NCI-H1417 treated with DMSO at 0.1 percent for 48 hours (cell line): Measurements from ENCODE around the gene C10orf95.

ENCODE experiments used
- DNase-seq: peaks from one replicate; lab custom pipeline; 2025; lab: John Stamatoyannopoulos, UW

The C10orf95 gene

DNA sequence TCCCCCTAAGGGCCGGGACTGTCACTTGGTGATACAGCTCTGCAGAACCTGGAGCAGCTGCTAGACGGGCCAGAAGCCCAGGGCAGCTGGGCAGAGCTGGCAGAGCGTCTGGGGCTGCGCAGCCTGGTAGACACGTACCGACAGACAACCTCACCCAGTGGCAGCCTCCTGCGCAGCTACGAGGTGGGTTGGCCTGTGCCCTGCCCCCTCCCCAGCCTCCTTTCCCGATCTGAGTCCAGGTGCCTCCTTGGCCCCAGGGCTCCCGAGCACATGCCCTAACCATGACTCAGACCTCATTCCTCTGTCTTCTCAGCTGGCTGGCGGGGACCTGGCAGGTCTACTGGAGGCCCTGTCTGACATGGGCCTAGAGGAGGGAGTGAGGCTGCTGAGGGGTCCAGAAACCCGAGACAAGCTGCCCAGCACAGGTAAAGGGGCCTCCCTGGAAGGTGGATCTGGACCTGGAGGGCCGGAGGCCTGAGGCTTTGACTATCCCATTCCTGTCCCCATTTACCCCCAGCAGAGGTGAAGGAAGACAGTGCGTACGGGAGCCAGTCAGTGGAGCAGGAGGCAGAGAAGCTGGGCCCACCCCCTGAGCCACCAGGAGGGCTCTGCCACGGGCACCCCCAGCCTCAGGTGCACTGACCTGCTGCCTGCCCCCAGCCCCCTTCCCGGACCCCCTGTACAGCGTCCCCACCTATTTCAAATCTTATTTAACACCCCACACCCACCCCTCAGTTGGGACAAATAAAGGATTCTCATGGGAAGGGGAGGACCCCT is 49.4 kb downstream of the C10orf95 start:
- no peak for DNase-seq

DNA sequence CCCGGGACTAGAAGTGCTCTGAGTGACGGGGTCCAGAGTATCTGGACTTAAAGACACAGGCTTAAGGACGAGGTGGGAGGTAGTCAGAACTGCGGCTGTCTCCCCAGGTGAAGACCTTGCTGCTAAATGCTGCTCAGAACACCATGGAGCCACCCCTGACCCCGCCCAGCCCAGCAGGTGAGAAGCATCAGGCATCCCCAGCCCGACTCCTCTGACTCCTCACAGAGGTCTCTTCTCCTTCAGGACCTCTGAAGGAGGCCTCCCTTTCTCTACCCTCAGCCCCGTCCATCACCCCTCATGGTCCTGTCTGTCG is 50.0 kb downstream of the C10orf95 start:
- DNase-seq, result no peak

DNA sequence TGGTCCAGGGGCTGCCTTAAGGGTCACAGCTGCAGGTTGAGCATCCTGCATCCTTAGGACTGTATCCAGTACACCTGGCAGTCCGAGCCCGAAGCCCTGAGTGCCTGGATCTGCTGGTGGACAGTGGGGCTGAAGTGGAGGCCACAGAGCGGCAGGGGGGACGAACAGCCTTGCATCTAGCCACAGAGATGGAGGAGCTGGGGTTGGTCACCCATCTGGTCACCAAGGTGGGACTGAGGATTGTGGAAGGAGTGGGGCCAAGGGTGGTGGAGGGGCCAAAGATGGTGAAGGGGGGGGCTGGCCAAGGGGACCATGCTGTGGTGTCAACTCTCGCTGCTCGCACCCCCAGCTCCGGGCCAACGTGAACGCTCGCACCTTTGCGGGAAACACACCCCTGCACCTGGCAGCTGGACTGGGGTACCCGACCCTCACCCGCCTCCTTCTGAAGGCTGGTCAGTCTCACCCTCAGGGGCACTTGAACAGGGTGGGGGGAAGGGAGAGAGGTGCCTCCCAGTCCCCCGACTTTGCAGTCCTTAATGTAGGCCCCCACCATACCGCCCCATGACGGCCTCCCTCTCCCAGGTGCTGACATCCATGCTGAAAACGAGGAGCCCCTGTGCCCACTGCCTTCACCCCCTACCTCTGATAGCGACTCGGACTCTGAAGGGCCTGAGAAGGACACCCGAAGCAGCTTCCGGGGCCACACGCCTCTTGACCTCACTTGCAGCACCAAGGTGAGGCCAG is 50.6 kb downstream of the C10orf95 start:
- no peak for DNase-seq

DNA sequence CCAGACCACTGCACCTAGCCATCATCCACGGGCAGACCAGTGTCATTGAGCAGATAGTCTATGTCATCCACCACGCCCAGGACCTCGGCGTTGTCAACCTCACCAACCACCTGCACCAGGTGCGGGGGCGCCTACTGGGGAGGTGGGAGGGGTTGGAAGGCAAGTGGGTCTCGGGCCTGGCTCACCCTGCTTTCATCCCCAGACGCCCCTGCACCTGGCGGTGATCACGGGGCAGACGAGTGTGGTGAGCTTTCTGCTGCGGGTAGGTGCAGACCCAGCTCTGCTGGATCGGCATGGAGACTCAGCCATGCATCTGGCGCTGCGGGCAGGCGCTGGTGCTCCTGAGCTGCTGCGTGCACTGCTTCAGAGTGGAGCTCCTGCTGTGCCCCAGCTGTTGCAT is 51.3 kb downstream of the C10orf95 start:
- no peak for DNase-seq
